ENCODE results near the gene SUSD4.

Gene SUSD4

GRCh38 chr1:223180731-223181321 is 183.2 kb downstream of the SUSD4 start:
- no peak for DNase-seq (ENCODE audit: low read depth)

DNA sequence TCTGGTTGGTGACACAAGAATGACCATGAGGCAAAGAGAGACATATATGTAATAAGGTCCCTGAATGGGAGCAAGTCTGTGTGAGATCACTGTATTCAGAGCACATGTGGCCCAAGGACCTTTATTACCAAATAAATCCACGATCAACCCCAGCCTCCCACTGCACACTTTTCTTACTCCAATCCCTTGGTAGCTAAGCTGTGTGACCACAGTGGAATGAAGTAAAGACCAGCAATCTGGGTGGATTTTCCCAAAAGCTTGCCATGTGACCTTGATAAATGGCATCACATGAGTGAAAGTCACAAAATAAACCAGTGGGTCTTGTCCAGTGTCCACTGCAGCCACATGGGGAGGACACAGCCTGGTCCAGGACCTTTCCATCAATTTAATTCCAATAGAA is 184.2 kb downstream of the SUSD4 start:
- no peak for DNase-seq (ENCODE audit: low read depth)

DNA sequence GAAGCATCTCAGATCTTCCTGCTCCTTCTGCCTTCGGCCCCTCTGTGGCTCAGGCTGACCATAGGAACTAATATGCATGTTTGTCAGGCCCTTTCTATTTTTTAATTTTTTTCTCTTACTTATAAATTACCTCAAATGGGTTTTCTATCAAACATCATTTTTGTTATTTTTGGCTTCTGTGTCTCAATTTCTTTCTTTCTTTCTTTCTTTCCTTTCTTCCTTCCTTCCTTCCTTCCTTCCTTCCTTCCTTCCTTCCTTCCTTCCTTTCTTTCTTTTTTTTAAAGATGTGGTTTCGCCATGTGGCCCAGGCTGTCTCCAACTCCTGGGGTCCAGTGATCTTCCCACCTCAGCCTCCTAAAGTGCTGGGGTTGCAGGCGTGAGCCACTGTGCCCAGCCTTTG is 184.7 kb downstream of the SUSD4 start:
- no peak for DNase-seq (ENCODE audit: low read depth)

DNA sequence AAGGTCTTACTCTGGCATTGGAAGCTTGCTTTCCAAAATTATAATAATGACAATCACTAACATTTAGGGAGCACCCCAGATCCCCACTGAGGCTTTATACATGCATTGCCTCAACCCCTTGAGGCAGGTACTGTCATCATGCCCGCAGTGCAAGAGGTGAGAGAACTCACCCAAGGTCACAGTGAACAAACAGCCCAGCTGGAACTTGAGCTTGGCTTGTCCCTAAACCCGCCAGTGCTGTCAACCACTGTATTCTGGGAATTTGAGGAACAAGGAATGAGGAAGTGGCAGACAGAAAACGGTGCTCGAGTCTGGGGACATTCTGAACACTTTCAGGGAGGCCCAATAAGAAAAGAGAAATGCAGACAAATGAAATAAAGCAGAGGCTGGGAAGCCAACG is 186.3 kb downstream of the SUSD4 start:
- DNase-seq (ENCODE audit: low read depth), result no peak

DNA sequence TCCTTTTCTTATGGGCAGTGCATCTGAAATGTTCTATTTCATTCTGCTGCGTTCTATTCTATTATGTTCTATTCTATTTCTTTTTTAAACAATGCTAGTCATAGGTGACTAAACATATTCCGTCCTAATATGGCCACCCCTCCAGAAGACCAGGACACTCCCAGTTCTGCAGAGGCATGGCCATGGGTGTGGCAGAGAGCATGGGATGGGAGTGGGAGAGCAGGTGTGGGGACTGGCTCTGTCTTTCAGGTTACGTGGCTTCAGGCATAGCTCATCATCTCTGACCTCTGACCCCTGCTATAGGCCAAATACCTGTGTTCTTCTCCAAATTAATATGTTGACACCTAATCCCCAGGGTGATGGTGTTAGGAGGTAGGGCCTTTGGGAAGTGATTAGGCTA is 187.5 kb downstream of the SUSD4 start:
- no peak for DNase-seq (ENCODE audit: low read depth)

- no peak for DNase-seq (ENCODE audit: low read depth)
These were observed 188.3 kb downstream of the SUSD4 start for GRCh38 chr1:223175633-223176032.

DNA sequence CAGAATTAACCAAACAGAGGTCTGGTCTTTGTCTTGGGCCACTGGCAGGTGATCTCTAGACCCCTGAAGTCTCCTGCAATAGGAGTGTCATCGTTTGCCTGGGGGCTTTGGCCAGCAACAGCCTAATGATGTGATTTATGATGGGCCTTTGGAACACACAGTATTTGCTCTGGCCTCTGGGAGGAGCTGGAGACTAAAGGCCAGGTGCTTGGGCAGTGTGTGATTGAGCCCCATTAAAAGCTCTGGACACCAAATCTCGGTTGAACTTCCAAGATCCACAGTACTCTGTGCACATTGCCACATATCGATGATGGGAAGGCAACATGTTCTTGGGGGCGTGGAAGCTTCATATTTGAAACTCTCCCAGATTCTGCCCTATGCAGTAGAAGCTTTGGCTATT is 188.9 kb downstream of the SUSD4 start:
- DNase-seq (ENCODE audit: low read depth), result no peak

Data from activated gamma-delta T cell treated with anti-CD3 and anti-CD28 coated beads, Interleukin-2, amount 50 U/mL, for 16 hours (primary cell).